Frontal cortex (tissue), 4 donors: ENCODE results near the gene CDC25C. TPM values are rescaled to one million over a fixed set of nuclear protein-coding genes. Genes with fewer than 3 reads are reported as not detected.
"Not testable (repeated sequence)": the region's sequence is repeated elsewhere in the genome, so short reads cannot be mapped to it uniquely, and the experiment has no call there.

Experiments used
- DNase-seq, 2 donors: peaks; one replicate each; pipeline ENCODE4 v3.0.0; 2012; ENCODE audit warnings: low spot score in 2 of 2
- FAIRE-seq: peaks from 2 replicates; lab custom pipeline; 2012; peaks lifted over from hg19 to GRCh38; lab: Jason Lieb, UNC
- total RNA-seq: library from RNA; depleted of rRNA; stranded (reverse); fragments of >200 nt; gene quantifications from one replicate; pipeline ENCODE4 v1.2.3, GENCODE V29; 2014
- donor health status: control.
- donor health status: control.
- donor health status: control.

The CDC25C gene
- total RNA-seq, 1 donor from 2014 or later = 2.4 TPM

- FAIRE-seq = no peak
These were observed 18.4 kb upstream of the CDC25C start for GRCh38 chr5:138349852-138350562.

DNA sequence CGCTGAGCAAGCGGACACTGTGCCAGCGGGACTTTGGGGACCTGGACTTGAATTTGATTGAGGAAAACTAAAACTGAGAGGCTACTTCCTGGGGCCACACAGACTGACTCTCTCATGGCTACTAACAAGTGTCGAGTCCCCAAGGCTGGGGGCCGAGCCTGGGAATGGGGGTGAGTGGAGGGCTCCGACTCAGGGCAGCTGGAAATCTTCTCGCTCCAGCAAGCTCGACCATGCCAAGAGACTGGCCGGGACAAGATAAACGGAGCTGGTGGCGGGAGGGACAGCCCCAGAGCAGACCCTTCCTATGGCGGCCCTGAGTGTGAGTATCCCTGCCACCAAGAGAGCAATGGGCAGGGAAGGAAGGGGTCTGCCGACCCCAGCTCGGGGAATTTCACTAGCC is 15.3 kb upstream of the CDC25C start:
- DNase-seq (no peak), FAIRE-seq (no peak)

More at GRCh38 chr5:138349852-138350562, 18.4 kb upstream of the CDC25C start:
- DNase-seq = no peak

- DNase-seq = peak in 1 of 2 donors; percentile 10
- FAIRE-seq = no peak
These were observed 13.5 kb upstream of the CDC25C start for GRCh38 chr5:138344887-138345622.

- no peak for FAIRE-seq
- DNase-seq = no peak
These were observed 8.4 kb upstream of the CDC25C start for GRCh38 chr5:138340008-138340407.

DNA sequence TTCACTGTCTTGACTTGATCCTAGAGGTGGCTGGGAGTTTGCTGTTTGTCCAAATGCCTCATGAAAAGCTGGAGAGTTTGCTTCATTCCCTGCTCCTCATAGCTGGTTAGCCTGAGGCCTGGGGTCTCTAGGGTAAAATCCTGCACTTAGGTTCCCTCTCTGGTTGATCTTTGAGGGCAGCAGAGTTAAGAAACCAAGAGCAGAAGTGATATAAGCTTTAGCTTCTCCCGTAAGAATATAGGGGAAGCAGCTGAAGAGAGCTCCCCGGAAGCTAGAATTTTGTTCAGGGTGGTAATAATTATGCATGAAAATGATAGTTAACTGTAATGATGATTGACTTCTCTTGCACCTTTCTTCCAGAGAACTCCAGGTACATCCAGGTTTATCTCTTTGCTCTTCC is 7.9 kb upstream of the CDC25C start:
- no peak for FAIRE-seq
- peak in 1 of 2 donors; percentile 19 for DNase-seq

DNA sequence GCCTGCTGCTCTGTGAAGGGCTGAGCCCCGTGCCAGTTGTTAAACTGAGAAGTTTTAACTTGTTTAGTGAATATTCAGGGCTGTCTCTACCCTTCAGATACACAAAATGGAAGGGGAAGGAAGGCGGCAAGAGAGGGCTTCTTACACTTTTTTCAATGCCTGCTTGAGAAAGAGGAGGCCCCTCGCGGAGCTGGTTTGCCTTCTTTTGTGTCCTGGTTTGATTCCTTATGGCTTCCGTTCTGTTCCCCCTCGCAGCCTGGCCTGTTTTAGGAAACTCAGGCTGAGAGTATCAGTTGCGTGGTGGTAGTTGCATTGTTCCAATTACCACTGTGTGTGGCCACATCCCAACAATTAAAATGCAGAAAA is 7.5 kb upstream of the CDC25C start:
- DNase-seq (no peak), FAIRE-seq (no peak)

DNA sequence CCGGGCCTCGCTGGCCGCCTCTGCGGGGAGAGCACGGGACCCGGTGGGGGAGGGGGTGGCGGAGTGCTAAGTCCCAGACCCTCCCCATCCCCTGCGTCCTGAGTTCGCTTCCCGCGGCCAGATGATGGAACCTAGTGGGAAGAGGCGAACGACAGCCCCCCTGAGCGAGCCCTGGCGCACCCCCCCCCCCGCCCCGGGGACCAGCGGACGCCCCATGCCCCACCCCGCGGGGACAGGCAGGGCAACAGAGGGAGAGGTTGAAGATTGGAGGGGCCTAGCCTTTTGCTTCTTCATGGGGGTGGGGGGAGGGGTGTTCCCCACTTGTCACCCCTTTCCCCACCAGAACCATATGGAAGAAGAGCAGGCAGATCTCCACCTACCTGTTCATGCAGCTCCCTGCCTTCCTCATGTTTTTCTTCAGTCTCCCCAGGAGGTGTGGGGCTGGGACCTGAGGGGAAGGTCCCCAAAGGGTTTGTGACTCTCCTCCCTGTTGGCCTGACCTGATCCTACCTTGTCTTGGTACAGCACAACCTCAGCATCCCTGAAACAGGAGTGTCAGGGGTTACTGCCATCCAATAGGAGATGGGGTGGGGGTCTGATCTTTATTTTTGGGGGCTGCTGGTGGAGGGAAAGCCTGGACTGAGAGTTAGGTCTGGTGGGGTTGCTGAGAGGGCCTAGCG is 6.9 kb upstream of the CDC25C start:
- FAIRE-seq (no peak), DNase-seq (peak in 1 of 2 donors; percentile 31)

DNA sequence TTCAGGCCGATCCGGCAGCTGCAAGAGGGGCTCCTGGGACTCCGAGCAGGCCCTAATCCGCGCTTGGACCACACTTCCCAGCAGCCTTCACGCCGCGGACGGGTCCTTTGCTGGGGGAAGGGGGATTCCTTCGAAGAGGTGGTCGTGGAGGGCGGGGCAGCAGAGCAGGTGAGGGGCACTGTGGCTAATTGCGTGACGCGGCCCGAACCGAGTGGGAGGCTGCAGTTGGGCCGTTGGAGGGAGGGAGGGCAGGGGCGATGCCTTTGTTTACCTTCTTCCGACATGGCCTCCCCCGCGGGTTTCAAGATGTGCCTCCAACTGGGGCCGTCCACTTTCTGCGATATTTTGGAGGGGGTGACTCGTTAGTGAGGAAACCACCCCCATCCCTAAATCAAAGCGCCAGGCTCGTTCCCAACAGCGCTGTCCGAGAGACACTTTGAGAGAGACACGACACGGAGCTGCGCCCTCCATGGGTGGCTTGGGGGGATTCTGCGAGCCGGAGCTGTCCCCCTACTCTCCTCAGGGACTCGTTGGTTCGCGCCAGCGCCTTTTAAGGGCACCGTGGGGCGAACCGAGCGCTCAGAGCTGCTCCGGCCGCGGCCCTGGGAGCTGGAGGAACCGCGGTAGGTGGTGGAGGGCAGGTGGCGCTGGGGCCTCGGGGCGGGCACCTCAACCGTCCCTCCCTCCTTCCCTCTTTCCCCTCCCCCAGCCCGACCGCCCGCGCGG is 6.2 kb upstream of the CDC25C start, which contains the start of gene FAM53C:
FAM53C (plus strand) TSS at position 582 of the 726 bp plus-strand sequence. CDS start 3,070 bp downstream, outside the sequence.
- DNase-seq (peak; percentile 88 to 92), FAIRE-seq (no peak)

DNA sequence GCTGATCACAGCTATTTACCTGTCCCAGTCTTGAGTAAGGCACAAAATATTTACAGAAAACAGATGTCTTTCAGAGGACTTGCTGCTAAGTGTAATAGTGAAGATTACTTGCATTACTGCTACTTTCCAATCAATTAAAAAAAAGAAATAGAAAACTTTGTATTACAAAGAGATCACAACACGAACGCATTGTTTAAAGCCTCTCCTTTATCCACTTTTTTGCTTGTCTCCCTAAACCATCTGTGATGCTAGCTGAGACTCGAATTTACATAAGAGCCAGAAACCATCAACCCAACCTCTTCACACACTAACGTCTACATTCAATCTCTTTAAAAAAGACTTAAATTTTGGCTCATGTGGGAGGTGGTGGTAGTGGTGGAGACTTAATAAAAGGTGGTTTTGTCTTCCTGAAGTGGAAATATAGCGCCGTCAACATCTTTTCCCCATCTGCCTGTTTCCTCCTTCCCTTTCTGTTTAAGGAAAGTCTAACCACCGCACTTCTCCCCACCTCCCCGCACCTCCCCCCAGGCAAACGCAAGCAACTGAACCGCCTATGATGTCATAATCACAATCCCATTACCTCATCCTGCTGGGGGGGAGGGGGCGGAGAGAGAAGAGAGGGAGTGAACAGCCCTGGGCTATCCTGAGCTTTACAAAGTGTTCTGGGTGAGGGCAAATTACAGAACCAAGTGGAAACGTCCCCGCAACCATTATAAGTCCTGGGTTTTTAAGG is 5.5 kb upstream of the CDC25C start:
- peak; percentile 76 to 81 for DNase-seq
- FAIRE-seq = no peak

GRCh38 chr5:138334867-138335447 is 3.4 kb upstream of the CDC25C start:
- FAIRE-seq (no peak), DNase-seq (no peak)

DNA sequence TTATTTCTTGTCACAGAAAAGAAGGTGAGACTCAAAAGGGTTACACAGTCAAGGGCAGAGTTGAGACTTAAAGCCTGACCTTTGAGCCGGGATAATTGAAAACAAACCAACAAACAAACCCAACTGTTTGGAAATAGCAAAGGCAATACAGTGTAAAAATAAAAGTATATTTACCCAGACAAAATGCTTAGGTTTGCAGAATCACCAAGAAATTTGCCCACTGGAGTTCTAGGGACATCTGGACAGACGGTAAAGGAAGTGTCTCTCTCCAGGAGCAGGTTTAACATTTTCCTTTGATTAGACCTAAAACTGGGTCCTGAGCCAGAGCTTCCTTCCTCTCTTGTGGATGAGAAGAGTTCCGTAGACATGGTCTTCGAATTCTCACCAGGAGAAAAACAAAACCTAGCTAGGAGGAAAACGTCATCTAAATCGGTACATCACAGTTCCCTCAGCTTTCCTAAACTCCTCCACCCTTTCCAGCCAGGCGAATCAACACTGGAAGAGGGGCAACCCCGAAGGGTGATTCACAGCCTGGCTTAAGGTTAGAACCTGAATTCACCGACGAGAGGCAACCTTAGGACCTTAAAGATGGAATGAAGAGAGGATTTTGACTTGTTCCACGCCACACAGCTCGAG is 673 bp downstream of the CDC25C start:
- no peak for FAIRE-seq
- DNase-seq = no peak

DNA sequence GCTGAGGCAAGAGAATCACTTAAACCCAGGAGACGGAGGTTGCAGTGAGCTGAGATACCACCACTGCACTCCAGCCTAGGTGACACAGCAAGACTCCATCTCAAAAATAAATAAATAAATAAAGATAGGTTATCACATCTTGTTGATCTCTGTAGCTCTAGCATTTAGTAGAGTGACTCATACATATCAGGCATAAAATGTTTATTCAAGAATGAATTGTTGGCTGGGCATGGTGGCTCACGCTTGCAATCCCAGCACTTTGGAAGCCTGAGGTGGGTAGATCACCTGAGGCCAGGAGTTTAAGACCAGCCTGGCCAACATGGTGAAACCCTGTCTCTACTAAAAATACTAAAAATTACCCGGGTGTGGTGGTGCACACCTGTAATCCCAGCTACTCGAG is 13.4 kb downstream of the CDC25C start:
- not testable (repeated sequence) for FAIRE-seq

GRCh38 chr5:138316355-138316754 is 15.2 kb downstream of the CDC25C start:
- FAIRE-seq = no peak
- no peak for DNase-seq

More for the DNA sequence above, 13.4 kb downstream of the CDC25C start:
- DNase-seq = not testable (repeated sequence)

- DNase-seq = no peak
- no peak for FAIRE-seq
These were observed 15.8 kb downstream of the CDC25C start for GRCh38 chr5:138315751-138316278.

GRCh38 chr5:138305797-138306196 is 25.8 kb downstream of the CDC25C start:
- DNase-seq (no peak), FAIRE-seq (no peak)

GRCh38 chr5:138303372-138303771 is 28.2 kb downstream of the CDC25C start:
- FAIRE-seq (no peak), DNase-seq (no peak)

- no peak for FAIRE-seq
- DNase-seq = no peak
These were observed 42.3 kb downstream of the CDC25C start for GRCh38 chr5:138289296-138289695.

DNA sequence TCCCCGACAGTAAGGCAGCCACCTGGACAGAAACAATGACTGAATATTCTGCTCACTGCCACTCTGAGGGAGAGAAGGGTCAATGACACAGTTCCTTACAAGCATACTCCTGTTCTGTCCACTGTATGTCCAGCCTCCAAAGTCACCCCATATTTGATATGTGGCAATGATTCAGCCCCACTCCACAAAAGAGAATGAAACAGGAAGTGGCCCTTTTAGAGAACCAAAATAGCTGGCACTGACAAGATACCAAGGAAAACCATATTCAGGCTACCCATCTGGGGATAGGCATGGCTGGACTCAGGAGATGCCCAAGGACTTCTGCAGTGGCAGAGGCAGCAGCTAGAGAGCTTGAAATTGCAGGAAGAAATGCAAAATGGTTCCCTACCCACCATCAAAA is 44.4 kb downstream of the CDC25C start:
- FAIRE-seq (no peak), DNase-seq (no peak)
